Activated naive CD4-positive, alpha-beta T cell treated with anti-CD3 and anti-CD28 coated beads, Interleukin-2, amount 50 U/mL, for 24 hours (primary cell): Measurements from ENCODE around the gene PRDX3.

Source experiments
- H3K27ac Mint-ChIP-seq: one replicate; pipeline ENCODE4 v1.8.0; 2021; ENCODE audit warnings: mild to moderate bottlenecking, mixed read lengths
- H3K27me3 Mint-ChIP-seq: one replicate; pipeline ENCODE4 v1.8.0; 2021; ENCODE audit warnings: mixed read lengths
- H3K36me3 Mint-ChIP-seq: one replicate; pipeline ENCODE4 v1.8.0; 2021; ENCODE audit warnings: mixed read lengths
- H3K4me1 Mint-ChIP-seq: one replicate; pipeline ENCODE4 v1.8.0; 2021; ENCODE audit warnings: mixed read lengths
- H3K4me3 Mint-ChIP-seq: one replicate; pipeline ENCODE4 v1.8.0; 2021; ENCODE audit warnings: mild to moderate bottlenecking, mixed read lengths
- H3K9me3 Mint-ChIP-seq: one replicate; pipeline ENCODE4 v1.8.0; 2021; ENCODE audit warnings: mixed read lengths

Gene PRDX3

GRCh38 chr10:119132521-119133345, 45.9 kb downstream of the PRDX3 start:
- H3K36me3 Mint-ChIP-seq, result peaks cover 12% of the 10 kb centered on the region
- H3K9me3 Mint-ChIP-seq, result no peaks in the 10 kb centered on the region
- H3K27ac Mint-ChIP-seq, result peak overlapping the region; percentile 95
- peak overlapping the region; percentile 26 for H3K4me3 Mint-ChIP-seq
- peaks cover 39% of the 10 kb centered on the region for H3K4me1 Mint-ChIP-seq
- H3K27me3 Mint-ChIP-seq, result no peaks in the 10 kb centered on the region

DNA sequence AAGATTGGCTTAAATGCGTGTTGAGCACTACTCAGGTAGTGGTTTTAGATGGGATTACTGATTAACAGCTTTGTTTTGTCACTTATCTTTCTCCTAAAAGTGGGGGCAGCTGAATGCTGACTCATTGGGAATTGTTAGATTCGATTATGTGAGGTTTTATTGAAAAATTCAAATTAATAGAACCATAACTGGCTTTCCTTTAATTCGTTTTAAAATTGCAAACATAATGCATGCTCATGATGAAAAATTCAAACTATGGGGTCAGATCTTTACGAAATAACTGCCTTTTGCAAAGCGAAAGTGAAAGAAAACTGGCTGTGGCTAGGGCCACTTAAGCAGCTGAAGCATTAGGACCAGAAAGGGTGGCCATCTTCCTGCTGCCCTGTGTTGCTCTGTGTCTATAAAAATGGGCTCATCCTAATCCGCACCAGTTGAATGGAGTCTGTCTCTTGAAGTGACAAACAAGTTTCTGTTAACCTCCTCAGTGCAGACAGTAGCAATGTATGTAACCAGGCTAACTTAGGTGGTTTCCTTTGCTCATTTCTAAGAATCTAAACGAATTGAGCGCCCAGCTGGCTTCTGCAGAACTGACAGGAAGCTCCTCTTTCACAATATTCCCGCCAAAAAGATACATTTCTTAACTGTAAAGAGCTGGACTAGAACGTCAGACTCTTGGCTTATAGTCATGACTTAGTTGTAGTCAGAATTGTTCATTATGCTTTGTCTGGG, 46.9 kb downstream of the PRDX3 start:
- H3K4me3 Mint-ChIP-seq, result peak overlapping the region; percentile 91
- peak overlapping the region; percentile 95 for H3K27ac Mint-ChIP-seq
- H3K27me3 Mint-ChIP-seq, result no peaks in the 10 kb centered on the region
- no peaks in the 10 kb centered on the region for H3K9me3 Mint-ChIP-seq
- peaks cover 36% of the 10 kb centered on the region for H3K4me1 Mint-ChIP-seq
- H3K36me3 Mint-ChIP-seq, result peaks cover 12% of the 10 kb centered on the region

DNA sequence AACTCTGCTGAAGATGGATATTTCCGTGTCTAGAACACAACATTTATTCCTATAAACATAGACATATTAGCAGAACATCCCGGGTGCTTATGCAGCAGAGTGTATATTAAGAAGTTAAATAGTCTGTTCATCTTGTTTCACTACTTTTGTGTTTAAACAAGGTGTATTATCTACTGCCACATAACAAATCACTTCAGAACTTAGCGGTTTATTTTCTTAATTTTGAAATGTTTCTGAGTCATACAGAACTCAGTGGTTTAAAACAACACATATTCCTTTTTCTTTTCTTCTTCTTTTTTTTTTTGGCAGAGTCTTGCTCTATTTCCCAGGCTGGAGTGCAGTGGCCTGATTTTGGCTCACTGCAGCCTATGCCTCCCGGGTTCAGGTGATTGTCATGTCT, 48.9 kb downstream of the PRDX3 start:
- no peak overlapping the region for H3K4me3 Mint-ChIP-seq
- peaks cover 31% of the 10 kb centered on the region for H3K4me1 Mint-ChIP-seq
- H3K36me3 Mint-ChIP-seq, result peaks cover 19% of the 10 kb centered on the region

DNA sequence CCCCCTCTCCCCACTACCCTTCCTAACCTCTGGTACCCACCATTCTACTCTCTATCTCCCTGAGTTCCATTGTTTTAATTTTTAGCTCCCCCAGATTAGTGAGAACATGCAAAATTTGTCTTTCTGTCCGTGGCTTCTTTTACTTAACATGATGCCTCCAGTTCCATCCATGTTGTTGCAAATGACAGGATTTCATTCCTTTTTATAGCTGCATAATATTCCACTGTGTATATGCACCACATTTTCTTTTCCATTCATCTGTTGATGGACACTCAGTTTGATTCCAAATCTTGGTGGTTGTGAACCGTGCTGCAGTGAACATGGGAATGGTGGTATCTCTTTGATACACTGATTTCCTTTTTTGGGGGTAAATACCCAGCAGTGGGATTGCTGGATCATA, 52.7 kb downstream of the PRDX3 start:
- H3K36me3 Mint-ChIP-seq, result peaks cover 14% of the 10 kb centered on the region
- no peak overlapping the region for H3K4me3 Mint-ChIP-seq
- H3K27ac Mint-ChIP-seq, result no peak overlapping the region
- H3K9me3 Mint-ChIP-seq, result no peaks in the 10 kb centered on the region
- H3K4me1 Mint-ChIP-seq, result peaks cover 7% of the 10 kb centered on the region
- H3K27me3 Mint-ChIP-seq, result no peaks in the 10 kb centered on the region

More for the DNA sequence above, 48.9 kb downstream of the PRDX3 start:
- Mint-ChIP-seq H3K27ac (no peak overlapping the region), H3K9me3 (no peaks in the 10 kb centered on the region), H3K27me3 (no peaks in the 10 kb centered on the region)

GRCh38 chr10:119120875-119121274, 57.7 kb downstream of the PRDX3 start:
- Mint-ChIP-seq H3K4me3 (no peak overlapping the region), H3K4me1 (no peaks in the 10 kb centered on the region), H3K9me3 (no peaks in the 10 kb centered on the region), H3K27ac (no peak overlapping the region), H3K27me3 (no peaks in the 10 kb centered on the region), H3K36me3 (peaks cover 9% of the 10 kb centered on the region)

GRCh38 chr10:119120413-119120867, 58.2 kb downstream of the PRDX3 start:
- H3K4me1 Mint-ChIP-seq, result no peaks in the 10 kb centered on the region
- no peaks in the 10 kb centered on the region for H3K9me3 Mint-ChIP-seq
- no peaks in the 10 kb centered on the region for H3K27me3 Mint-ChIP-seq
- no peak overlapping the region for H3K27ac Mint-ChIP-seq
- no peak overlapping the region for H3K4me3 Mint-ChIP-seq
- H3K36me3 Mint-ChIP-seq, result peaks cover 6% of the 10 kb centered on the region

- no peak overlapping the region for H3K27ac Mint-ChIP-seq
- H3K9me3 Mint-ChIP-seq, result no peaks in the 10 kb centered on the region
- H3K4me3 Mint-ChIP-seq, result no peak overlapping the region
- peaks cover 1% of the 10 kb centered on the region for H3K4me1 Mint-ChIP-seq
- peaks cover 6% of the 10 kb centered on the region for H3K36me3 Mint-ChIP-seq
- no peaks in the 10 kb centered on the region for H3K27me3 Mint-ChIP-seq
Measured at GRCh38 chr10:119119400-119119799, 59.2 kb downstream of the PRDX3 start.

DNA sequence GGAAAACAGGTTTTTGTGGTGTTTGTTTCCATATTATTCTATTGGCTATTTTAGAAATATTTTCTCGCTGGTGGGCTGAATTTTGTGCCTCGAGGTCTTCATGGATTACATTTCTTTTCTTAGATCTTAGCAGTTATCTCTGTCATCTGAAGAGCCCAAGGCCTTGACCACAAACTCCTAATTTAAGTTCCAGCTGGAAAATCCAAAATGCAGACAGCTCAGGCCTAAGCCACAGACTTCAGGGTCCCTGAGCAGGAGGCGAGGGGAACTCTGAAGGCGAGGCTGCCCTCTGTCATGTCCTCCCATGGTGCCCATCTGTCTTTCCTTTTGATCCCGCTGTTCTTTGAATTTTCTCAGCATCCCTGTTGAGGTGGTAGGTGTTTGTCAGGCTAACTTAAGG, 60.4 kb downstream of the PRDX3 start:
- no peaks in the 10 kb centered on the region for H3K9me3 Mint-ChIP-seq
- H3K4me1 Mint-ChIP-seq, result peaks cover 9% of the 10 kb centered on the region
- no peak overlapping the region for H3K4me3 Mint-ChIP-seq
- H3K27ac Mint-ChIP-seq, result no peak overlapping the region
- peaks cover 9% of the 10 kb centered on the region for H3K36me3 Mint-ChIP-seq
- H3K27me3 Mint-ChIP-seq, result no peaks in the 10 kb centered on the region
